Femur (tissue), 1 donor: ENCODE measurements around the gene SART1.

Source experiments
- DNase-seq: peaks from one replicate; pipeline ENCODE4 v3.0.0-alpha.2; 2017

Gene SART1

GRCh38 chr11:65961267-65962140 is at the start of gene SART1:
SART1 (plus strand) TSS chr11:65961734; CDS start chr11:65961781, 47 bp downstream.
- peak; percentile 99 for DNase-seq

- DNase-seq: no peak
Measured at GRCh38 chr11:65912845-65913244, 48.7 kb upstream of the SART1 start.

- no peak for DNase-seq
Measured at GRCh38 chr11:65915101-65915820, 46.3 kb upstream of the SART1 start.

- DNase-seq: peak; percentile 49
Measured at GRCh38 chr11:65915821-65916251, 45.7 kb upstream of the SART1 start.

GRCh38 chr11:65916391-65916790 is 45.1 kb upstream of the SART1 start:
- no peak for DNase-seq

- DNase-seq: no peak
Measured at GRCh38 chr11:65917077-65917433, 44.5 kb upstream of the SART1 start.

- peak; percentile 39 for DNase-seq
Measured at GRCh38 chr11:65917434-65918210, 43.9 kb upstream of the SART1 start.

- no peak for DNase-seq
Measured at GRCh38 chr11:65918211-65919140, 43.1 kb upstream of the SART1 start, which contains the start of gene C11orf68. C11orf68 (minus strand) TSS chr11:65919062; CDS start chr11:65919031, 31 bp downstream.

GRCh38 chr11:65919141-65919572 is 42.4 kb upstream of the SART1 start, which contains the start of gene DRAP1:
DRAP1 (plus strand) TSS chr11:65919426; CDS start chr11:65919502, 76 bp downstream.
- DNase-seq: peak; percentile 99

GRCh38 chr11:65919573-65920371 is 41.8 kb upstream of the SART1 start:
- no peak for DNase-seq

GRCh38 chr11:65920372-65920802 is 41.1 kb upstream of the SART1 start:
- no peak for DNase-seq

GRCh38 chr11:65921033-65921555 is 40.4 kb upstream of the SART1 start:
- no peak for DNase-seq

- no peak for DNase-seq
Measured at GRCh38 chr11:65921876-65922275, 39.7 kb upstream of the SART1 start.

- DNase-seq: no peak
Measured at GRCh38 chr11:65922565-65922964, 39.0 kb upstream of the SART1 start.

- DNase-seq: no peak
Measured at GRCh38 chr11:65925397-65925796, 36.1 kb upstream of the SART1 start.

- no peak for DNase-seq
Measured at GRCh38 chr11:65927904-65928397, 33.6 kb upstream of the SART1 start.

GRCh38 chr11:65928667-65929066 is 32.9 kb upstream of the SART1 start:
- DNase-seq: no peak

- no peak for DNase-seq
Measured at GRCh38 chr11:65931773-65932557, 29.6 kb upstream of the SART1 start.

GRCh38 chr11:65932558-65932919 is 29.0 kb upstream of the SART1 start:
- no peak for DNase-seq

- DNase-seq: no peak
Measured at GRCh38 chr11:65934014-65934413, 27.5 kb upstream of the SART1 start.
